IMR-90 (cell line): ENCODE results near the gene SPG11. TPM values are rescaled to one million over a fixed set of nuclear protein-coding genes. Genes with fewer than 3 reads are reported as not detected.
"Not testable (repeated sequence)": the region's sequence is repeated elsewhere in the genome, so short reads cannot be mapped to it uniquely, and the experiment has no call there.

Source experiments
- ATAC-seq: fragments of 200-7000 bp; cut with Tn5 transposase; 2 replicates; pipeline ENCODE4 v1.9.1; 2020; ENCODE audit warnings: low read depth, mild to moderate bottlenecking, moderate library complexity
- BruUV-seq: library from RNA; stranded (reverse); fragments of 400-500 nt; replicated peaks from 2 replicates; lab custom pipeline; 2021; lab: Mats Ljungman, UMichigan
- CTCF ChIA-PET: fragments of 300-600 bp; formaldehyde crosslinking; extraction: SDS; loops from one replicate; lab custom pipeline; 2021; ENCODE audit warnings: antibody characterized with exemption; lab: Yijun Ruan, JAX
- POLR2A ChIA-PET: fragments of 300-600 bp; sonication (Branson Sonifier 250); formaldehyde crosslinking; loops from one replicate; lab custom pipeline; 2022; ENCODE audit warnings: antibody characterized with exemption; ENCODE audit not compliant: unreplicated experiment; lab: Charles Lee
- DNase-seq: peaks from one replicate; pipeline ENCODE4 v3.0.0; 2013
- H2AFZ ChIP-seq: replicated peaks from 2 replicates; pipeline ENCODE3; 2013; ENCODE audit warnings: low read length, mild to moderate bottlenecking; ENCODE audit not compliant: poor library complexity
- H2AK5ac ChIP-seq: 2 replicates; pipeline ENCODE4 v1.6.1; 2013; ENCODE audit warnings: low read depth, low read length, inconsistent platforms
- H2AK9ac ChIP-seq: replicated peaks from 2 replicates; pipeline ENCODE3; 2013; ENCODE audit warnings: mild to moderate bottlenecking, low read depth, low read length, moderate library complexity; ENCODE audit not compliant: poor library complexity
- H2BK120ac ChIP-seq: 2 replicates; pipeline ENCODE4 v1.6.1; 2013; ENCODE audit warnings: low read depth, low read length, inconsistent platforms
- H2BK15ac ChIP-seq: 3 replicates; pipeline ENCODE4 v1.6.1; 2013; ENCODE audit warnings: low read depth, low read length, inconsistent platforms
- H2BK20ac ChIP-seq: 2 replicates; pipeline ENCODE4 v1.6.1; 2013; ENCODE audit warnings: low read depth, mild to moderate bottlenecking, inconsistent platforms, low read length, moderate library complexity
- H2BK5ac ChIP-seq: 2 replicates; pipeline ENCODE4 v1.6.1; 2013; ENCODE audit warnings: mild to moderate bottlenecking, low read depth, low read length, inconsistent platforms; ENCODE audit not compliant: poor library complexity, severe bottlenecking
- H3K14ac ChIP-seq: replicated peaks from 2 replicates; pipeline ENCODE4 v1.6.1; 2013; ENCODE audit warnings: low read depth, low read length, inconsistent platforms
- H3K18ac ChIP-seq: 2 replicates; pipeline ENCODE4 v1.6.1; 2013; ENCODE audit warnings: low read depth, low read length, control low read depth
- H3K23ac ChIP-seq: 2 replicates; pipeline ENCODE4 v1.6.1; 2013; ENCODE audit warnings: low read depth, low read length, inconsistent platforms
- H3K27ac ChIP-seq: 2 replicates; pipeline ENCODE4 v1.5.1; 2013; ENCODE audit warnings: mild to moderate bottlenecking, control low read depth, low read length; ENCODE audit not compliant: insufficient read depth
- H3K27me3 ChIP-seq: 2 replicates; pipeline ENCODE4 v1.6.1; 2013; ENCODE audit warnings: low read length; ENCODE audit not compliant: control insufficient read depth, insufficient read depth
- H3K36me3 ChIP-seq: 2 replicates; pipeline ENCODE4 v1.6.1; 2013; ENCODE audit warnings: low read length, mixed read lengths; ENCODE audit not compliant: control insufficient read depth, insufficient read depth
- H3K4ac ChIP-seq: 2 replicates; pipeline ENCODE4 v1.6.1; 2013; ENCODE audit warnings: low read depth, low read length, inconsistent platforms
- H3K4me1 ChIP-seq: 2 replicates; pipeline ENCODE4 v1.6.1; 2013; ENCODE audit warnings: low read length, mixed read lengths; ENCODE audit not compliant: control insufficient read depth, insufficient read depth
- H3K4me2 ChIP-seq: 2 replicates; pipeline ENCODE4 v1.6.1; 2013; ENCODE audit warnings: low read depth, mild to moderate bottlenecking, control low read depth, low read length, moderate library complexity
- H3K4me3 ChIP-seq: 2 replicates; pipeline ENCODE4 v1.5.1; 2013; ENCODE audit warnings: low read depth, mild to moderate bottlenecking, control low read depth, low read length, moderate library complexity; ENCODE audit not compliant: insufficient read depth
- H3K56ac ChIP-seq: 2 replicates; pipeline ENCODE4 v1.6.1; 2013; ENCODE audit warnings: low read length, inconsistent platforms; ENCODE audit not compliant: insufficient read depth; ENCODE audit errors: extremely low read depth
- H3K79me1 ChIP-seq, 2 experiments: 2 replicates each; pipeline ENCODE4 v1.6.1; 2013; ENCODE audit warnings: low read length in 2 of 2, inconsistent platforms in 1 of 2, low read depth in 1 of 2
- H3K9ac ChIP-seq: 2 replicates; pipeline ENCODE4 v1.6.1; 2013; ENCODE audit warnings: low read depth, low read length, control low read depth
- H3K9me1 ChIP-seq: 2 replicates; pipeline ENCODE4 v1.6.1; 2013; ENCODE audit warnings: low read length, inconsistent platforms; ENCODE audit not compliant: insufficient read depth
- H3K9me3 ChIP-seq: 2 replicates; pipeline ENCODE4 v1.6.1; 2013; ENCODE audit warnings: low read length; ENCODE audit not compliant: control insufficient read depth, insufficient read depth
- H4K20me1 ChIP-seq: 2 replicates; pipeline ENCODE4 v1.6.1; 2013; ENCODE audit warnings: low read length, inconsistent platforms; ENCODE audit not compliant: insufficient read depth
- H4K5ac ChIP-seq: 2 replicates; pipeline ENCODE4 v1.6.1; 2013; ENCODE audit warnings: mild to moderate bottlenecking, low read depth, low read length, control low read depth
- H4K8ac ChIP-seq, 2 experiments: 2 replicates each; pipeline ENCODE4 v1.6.1; 2013; ENCODE audit warnings: low read depth in 2 of 2, low read length in 2 of 2, control low read depth in 1 of 2, inconsistent platforms in 1 of 2
- H4K91ac ChIP-seq: 2 replicates; pipeline ENCODE4 v1.6.1; 2013; ENCODE audit warnings: low read depth, low read length, inconsistent platforms; ENCODE audit not compliant: insufficient read depth
- WGBS, 2 experiments: methylation state at CpG; one replicate each; pipeline versions ENCODE4 v1.1.5 to v1.1.7; 2013; ENCODE audit warnings: missing lambda C conversion rate in 2 of 2; ENCODE audit not compliant: insufficient read length in 1 of 2; ENCODE audit errors: extremely low coverage in 2 of 2; 5-methylcytosine and 5-hydroxymethylcytosine counted together
- dilution Hi-C: fragments of 300-500 bp; cut with HindIII; formaldehyde crosslinking; loops from one replicate; pipeline ENCODE4 v1.14.3; 2018; ENCODE audit warnings: low sequenced_read_pairs; ENCODE audit not compliant: unreplicated experiment
- in situ Hi-C: fragments of 300-500 bp; cut with MboI; formaldehyde crosslinking; loops from 3 replicates; pipeline ENCODE4 v1.14.3; 2019; ENCODE audit warnings: low sequenced_read_pairs, inconsistent platforms, mixed read lengths
- intact Hi-C: fragments of 100-400 bp; cut with micrococcal nuclease; formaldehyde crosslinking; loops from 2 replicates; pipeline ENCODE4 v1.10.0; 2022
- polyA plus RNA-seq, 3 experiments: library from polyadenylated mRNA; depleted of rRNA; stranded (reverse); fragments of >200 nt; gene quantifications; 2 replicates each; pipeline ENCODE4 v1.2.3, GENCODE V29; 2012; ENCODE audit warnings: low replicate concordance in 1 of 3
- total RNA-seq: library from RNA; depleted of rRNA; stranded (reverse); fragments of >200 nt; gene quantifications from 2 replicates; pipeline ENCODE4 v1.2.3, GENCODE V29; 2012

The SPG11 gene
- total and polyA plus RNA-seq, 2 of the 4 experiments (the other 2 are of a cell fraction) = 30.8 to 32.6 TPM

DNA sequence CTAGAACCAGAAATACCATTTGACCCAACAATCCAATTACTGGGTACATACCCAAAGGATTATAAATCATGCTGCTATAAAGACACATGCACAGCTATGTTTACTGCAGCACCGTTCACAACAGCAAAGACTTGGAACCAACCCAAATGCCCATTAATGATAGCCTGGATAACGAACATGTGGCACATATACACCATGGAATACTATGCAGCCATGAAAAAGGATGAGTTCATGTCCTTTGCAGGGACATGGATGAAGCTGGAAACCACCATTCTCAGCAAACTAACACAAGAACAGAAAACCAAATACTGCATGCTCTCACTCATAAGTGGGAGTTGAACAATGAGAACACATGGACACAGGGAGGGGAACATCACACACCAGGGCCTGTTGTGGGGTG lies 25.9 kb upstream of the SPG11 start:
- in situ Hi-C loops, intact Hi-C loops, POLR2A ChIA-PET, H3K27me3 ChIP-seq, H3K4me2 ChIP-seq, DNase-seq, H3K23ac ChIP-seq, BruUV-seq, H3K56ac ChIP-seq, H4K91ac ChIP-seq, H3K27ac ChIP-seq, CTCF ChIA-PET, H3K4ac ChIP-seq, H3K14ac ChIP-seq, H2AK5ac ChIP-seq, dilution Hi-C loops, H4K20me1 ChIP-seq, H3K4me1 ChIP-seq, H2AK9ac ChIP-seq, ATAC-seq, H3K79me1 ChIP-seq, H3K18ac ChIP-seq, H3K36me3 ChIP-seq, H2AFZ ChIP-seq, H3K9me1 ChIP-seq, H2BK15ac ChIP-seq, H3K9me3 ChIP-seq, H2BK5ac ChIP-seq, H2BK20ac ChIP-seq, H4K8ac ChIP-seq, H3K9ac ChIP-seq, H3K4me3 ChIP-seq, H2BK120ac ChIP-seq, H4K5ac ChIP-seq: not testable (repeated sequence)
- no CpG with 5 or more reads among the region's 2 CpGs for WGBS, 2 experiments

GRCh38 chr15:44682809-44683682 lies 19.6 kb upstream of the SPG11 start:
- H3K4me3 ChIP-seq, POLR2A ChIA-PET, H3K79me1 ChIP-seq, H2BK15ac ChIP-seq, H3K9me1 ChIP-seq, H3K14ac ChIP-seq, H4K91ac ChIP-seq, CTCF ChIA-PET, H2BK120ac ChIP-seq, in situ Hi-C loops, H2AK5ac ChIP-seq, H3K9ac ChIP-seq, H3K36me3 ChIP-seq, H3K23ac ChIP-seq, H2BK5ac ChIP-seq, H3K27ac ChIP-seq, ATAC-seq, H3K18ac ChIP-seq, H2AK9ac ChIP-seq, H3K56ac ChIP-seq, H2AFZ ChIP-seq, H3K9me3 ChIP-seq, DNase-seq, H2BK20ac ChIP-seq, BruUV-seq, intact Hi-C loops, H4K8ac ChIP-seq, H4K5ac ChIP-seq, H3K4ac ChIP-seq, H4K20me1 ChIP-seq, dilution Hi-C loops, H3K4me2 ChIP-seq, H3K4me1 ChIP-seq: not testable (repeated sequence)
- H3K27me3 ChIP-seq = peaks cover 14% of the 10 kb centered on the region
- WGBS, 2 experiments = 94% methylated on average over 2 of the region's 8 CpGs; no CpG with 5 or more reads in 1 of the 2 experiments
